ENCODE results near the gene NUP93. TPM values are rescaled to one million over a fixed set of nuclear protein-coding genes. Genes with fewer than 3 reads are reported as not detected.

Gene NUP93
- total RNA-seq, 3 donors from 2014 or later (not counting 1 experiment from before 2014, with no cell fraction given), result 83.7 to 88.8 (median 87.9) TPM

DNA sequence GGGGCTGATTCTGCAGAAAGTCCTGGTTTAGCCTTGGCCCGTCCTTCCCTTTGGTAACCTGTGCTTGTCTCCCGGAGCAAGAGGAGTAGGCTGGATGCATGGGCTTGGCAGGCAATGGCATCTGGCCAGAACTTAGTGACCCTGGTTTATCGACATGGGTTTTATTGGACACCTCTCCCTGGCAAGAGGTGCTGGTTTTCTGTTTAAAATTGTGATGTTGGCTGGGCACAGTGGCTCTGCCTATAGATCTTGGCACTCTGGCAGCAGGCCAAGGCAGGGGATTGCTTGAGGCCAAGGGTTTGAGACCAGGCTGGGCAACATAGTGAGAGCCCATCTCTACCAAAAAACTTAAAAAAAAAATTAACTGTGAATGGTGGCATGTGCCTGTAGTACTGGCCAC is 166.3 kb downstream of the NUP93 start:
- no peak for ATAC-seq
- intact Hi-C loops (cut with micrococcal nuclease), result no loop called here
- TF ChIP-seq, protein P1, sequence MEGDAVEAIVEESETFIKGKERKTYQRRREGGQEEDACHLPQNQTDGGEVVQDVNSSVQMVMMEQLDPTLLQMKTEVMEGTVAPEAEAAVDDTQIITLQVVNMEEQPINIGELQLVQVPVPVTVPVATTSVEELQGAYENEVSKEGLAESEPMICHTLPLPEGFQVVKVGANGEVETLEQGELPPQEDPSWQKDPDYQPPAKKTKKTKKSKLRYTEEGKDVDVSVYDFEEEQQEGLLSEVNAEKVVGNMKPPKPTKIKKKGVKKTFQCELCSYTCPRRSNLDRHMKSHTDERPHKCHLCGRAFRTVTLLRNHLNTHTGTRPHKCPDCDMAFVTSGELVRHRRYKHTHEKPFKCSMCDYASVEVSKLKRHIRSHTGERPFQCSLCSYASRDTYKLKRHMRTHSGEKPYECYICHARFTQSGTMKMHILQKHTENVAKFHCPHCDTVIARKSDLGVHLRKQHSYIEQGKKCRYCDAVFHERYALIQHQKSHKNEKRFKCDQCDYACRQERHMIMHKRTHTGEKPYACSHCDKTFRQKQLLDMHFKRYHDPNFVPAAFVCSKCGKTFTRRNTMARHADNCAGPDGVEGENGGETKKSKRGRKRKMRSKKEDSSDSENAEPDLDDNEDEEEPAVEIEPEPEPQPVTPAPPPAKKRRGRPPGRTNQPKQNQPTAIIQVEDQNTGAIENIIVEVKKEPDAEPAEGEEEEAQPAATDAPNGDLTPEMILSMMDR (IDR thresholded peaks at IDR 0.05), result no peak
- Histone ChIP-seq H3K4me3 (ENCODE audit: low read length) (no peak overlapping the region), H3K27me3 (ENCODE audit: control insufficient read depth, insufficient read depth, low read length) (no peaks in the 10 kb centered on the region), H3K9me3 (ENCODE audit: control insufficient read depth, insufficient read depth, low read length) (no peaks in the 10 kb centered on the region), H3K4me1 (ENCODE audit: control insufficient read depth, insufficient read depth, low read length) (peaks cover 15% of the 10 kb centered on the region), H3K27ac (ENCODE audit: low read length) (no peak overlapping the region), H3K36me3 (ENCODE audit: control insufficient read depth, insufficient read depth, low read length) (no peaks in the 10 kb centered on the region)
- 95% methylated on average over 3 of the region's 3 CpGs for WGBS (ENCODE audit: insufficient coverage)
- peaks cover 6 to 13% of the 10 kb centered on the region in 2 donors for H3K27me3 Mint-ChIP-seq (ENCODE audit: low read depth in 2 of 2)
- H3K36me3 Mint-ChIP-seq, result no peaks in the 10 kb centered on the region
- H3K9me3 Mint-ChIP-seq, result no peaks in the 10 kb centered on the region
- no peak for DNase-seq
- H3K4me1 Mint-ChIP-seq, result peaks cover 12 to 15% of the 10 kb centered on the region in 2 donors
- H3K4me3 Mint-ChIP-seq, result no peak overlapping the region
- no peak overlapping the region for H3K27ac Mint-ChIP-seq

- Mint-ChIP-seq H3K36me3 (no peaks in the 10 kb centered on the region), H3K4me3 (no peak overlapping the region), H3K9me3 (no peaks in the 10 kb centered on the region), H3K27ac (no peak overlapping the region), H3K4me1 (peaks cover 12 to 15% of the 10 kb centered on the region in 2 donors), H3K27me3 (ENCODE audit: low read depth in 2 of 2) (peaks cover 6 to 16% of the 10 kb centered on the region in 2 donors)
- ATAC-seq (no peak), DNase-seq (no peak)
- Histone ChIP-seq H3K4me1 (ENCODE audit: control insufficient read depth, insufficient read depth, low read length) (peaks cover 15% of the 10 kb centered on the region), H3K27ac (ENCODE audit: low read length) (no peak overlapping the region), H3K27me3 (ENCODE audit: control insufficient read depth, insufficient read depth, low read length) (no peaks in the 10 kb centered on the region), H3K36me3 (ENCODE audit: control insufficient read depth, insufficient read depth, low read length) (no peaks in the 10 kb centered on the region), H3K4me3 (ENCODE audit: low read length) (no peak overlapping the region), H3K9me3 (ENCODE audit: control insufficient read depth, insufficient read depth, low read length) (no peaks in the 10 kb centered on the region)
- TF ChIP-seq, protein P1 (IDR thresholded peaks at IDR 0.05), result no peak
- WGBS (ENCODE audit: insufficient coverage), result 86% methylated on average over 8 of the region's 8 CpGs
- intact Hi-C loops (cut with micrococcal nuclease), result no loop called here
Observed at GRCh38 chr16:56897026-56897799, 167.3 kb downstream of the NUP93 start.

DNA sequence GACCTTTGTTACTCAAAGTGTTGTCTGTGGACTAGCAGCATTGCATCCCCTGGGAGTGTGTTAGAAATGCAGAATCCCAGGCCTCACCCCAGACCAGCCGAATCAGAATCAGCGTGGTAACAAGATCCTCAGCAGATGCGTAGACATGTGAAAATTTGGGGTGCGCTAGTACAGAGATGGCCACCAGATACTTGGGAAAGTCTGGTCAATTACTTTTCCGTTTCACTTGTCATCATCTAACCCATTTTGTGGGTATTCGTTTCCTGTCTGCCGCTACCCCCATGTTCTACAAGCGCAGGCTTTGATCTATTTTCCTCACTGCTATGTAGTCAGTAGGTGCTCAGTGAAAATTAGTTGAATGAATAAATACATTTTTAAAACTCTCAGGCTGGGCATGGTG is 168.9 kb downstream of the NUP93 start:
- 18% methylated on average over 8 of the region's 8 CpGs for WGBS (ENCODE audit: insufficient coverage)
- Histone ChIP-seq H3K4me3 (ENCODE audit: low read length) (no peak overlapping the region), H3K27me3 (ENCODE audit: control insufficient read depth, insufficient read depth, low read length) (no peaks in the 10 kb centered on the region), H3K4me1 (ENCODE audit: control insufficient read depth, insufficient read depth, low read length) (peaks cover 15% of the 10 kb centered on the region), H3K27ac (ENCODE audit: low read length) (no peak overlapping the region), H3K36me3 (ENCODE audit: control insufficient read depth, insufficient read depth, low read length) (no peaks in the 10 kb centered on the region), H3K9me3 (ENCODE audit: control insufficient read depth, insufficient read depth, low read length) (no peaks in the 10 kb centered on the region)
- Mint-ChIP-seq H3K9me3 (no peaks in the 10 kb centered on the region), H3K4me1 (peaks cover 12 to 15% of the 10 kb centered on the region in 2 donors), H3K36me3 (no peaks in the 10 kb centered on the region), H3K27me3 (ENCODE audit: low read depth in 2 of 2) (peaks cover 6 to 16% of the 10 kb centered on the region in 2 donors), H3K27ac (no peak overlapping the region), H3K4me3 (no peak overlapping the region)
- DNase-seq, result peak in 1 of 2 donors; percentile 36
- intact Hi-C loops (cut with micrococcal nuclease), result no loop called here
- TF ChIP-seq, protein P1 (IDR thresholded peaks at IDR 0.05), result no peak
- peak in 1 of 3 donors; percentile 13 for ATAC-seq

Other genes starting within 250 kb of the NUP93 start
- gene BBS2, start 210.1 kb upstream of the NUP93 start, total RNA-seq, result 10 to 100 TPM; 36.8 to 40.3 (median 38.2) TPM
- not detected for gene MT4, start 165.1 kb upstream of the NUP93 start, total RNA-seq
- gene MT3, start 140.6 kb upstream of the NUP93 start, total RNA-seq, result not detected
- 10 to 100 TPM; 33.0 to 81.5 (median 70.6) TPM for gene MT2A, start 121.5 kb upstream of the NUP93 start, total RNA-seq
- 1 to 10 TPM in 1 of 3 donors, under 1 TPM in 1, not detected in 1; 0.40 to 3.2 TPM for gene MT1E, start 104.3 kb upstream of the NUP93 start, total RNA-seq
- gene MT1M, start 97.5 kb upstream of the NUP93 start, total RNA-seq, result not detected
- not detected for gene MT1A, start 91.5 kb upstream of the NUP93 start, total RNA-seq
- not detected for gene MT1B, start 78.2 kb upstream of the NUP93 start, total RNA-seq
- 1 to 10 TPM; 3.8 to 8.0 (median 5.4) TPM for gene MT1F, start 72.2 kb upstream of the NUP93 start, total RNA-seq
- gene MT1G, start 62.1 kb upstream of the NUP93 start, total RNA-seq, result 1 to 10 TPM in 1 of 3 donors, under 1 TPM in 1, not detected in 1; 0.80 to 1.5 TPM
- not detected for gene MT1H, start 60.3 kb upstream of the NUP93 start, total RNA-seq
- 10 to 100 TPM; 17.6 to 23.1 (median 20.0) TPM for gene MT1X, start 47.7 kb upstream of the NUP93 start, total RNA-seq
- gene SLC12A3, start 135.1 kb downstream of the NUP93 start, total RNA-seq, result not detected
- gene HERPUD1, start 202.0 kb downstream of the NUP93 start, total RNA-seq, result 100 to 1,000 TPM; 181 to 266 (median 243) TPM
- under 1 TPM in 1 of 3 donors, not detected in 2; 0.14 TPM for gene CETP, start 231.8 kb downstream of the NUP93 start, total RNA-seq